ENCODE results near the gene IGBP1.

GRCh38 chrX:70169281-70169680 is 36.0 kb downstream of the IGBP1 start:
- no peak for TF ChIP-seq CTCF (IDR thresholded peaks at IDR 0.05)
- TF ChIP-seq EP300 (IDR thresholded peaks at IDR 0.05) = no peak
- TF ChIP-seq POLR2A (IDR thresholded peaks at IDR 0.05) = no peak
